ENCODE results near the gene ZNF772. TPM values are rescaled to one million over a fixed set of nuclear protein-coding genes. Genes with fewer than 3 reads are reported as not detected.

Gene ZNF772
- total and polyA plus RNA-seq, 2 donors (not counting 1 experiment from before 2014, with no cell fraction given): 7.5 to 29.7 TPM

DNA sequence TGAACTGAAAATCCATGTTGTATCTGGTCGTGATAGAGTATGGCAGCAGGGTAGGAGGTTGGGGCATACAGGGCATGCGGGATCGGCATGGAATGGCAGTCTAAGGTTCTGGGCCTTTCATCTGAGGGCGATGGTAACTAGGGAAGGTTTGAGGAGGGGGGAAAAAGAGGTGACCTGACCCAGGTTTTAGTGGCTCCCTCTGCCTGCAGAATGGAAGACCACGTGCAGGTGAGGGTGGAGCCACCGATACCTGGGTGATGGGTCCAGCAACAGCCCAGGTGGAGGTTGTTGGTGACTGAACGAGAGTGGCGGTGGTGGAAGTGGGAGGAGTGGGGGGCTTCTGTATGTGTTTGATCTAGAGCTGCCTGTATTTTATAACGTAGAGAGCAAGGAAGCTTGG lies 38.4 kb downstream of the ZNF772 start:
- Histone ChIP-seq H2AFZ (ENCODE audit: low read length) (no peak overlapping the region), H3K27me3 (ENCODE audit: control insufficient read depth, insufficient read depth, low read length) (no peaks in the 10 kb centered on the region), H3K9me3 (ENCODE audit: control insufficient read depth, insufficient read depth, low read depth, low read length) (no peaks in the 10 kb centered on the region), H3K4me3 (replicated peaks in 1 of 4; ENCODE audit: control extremely low read depth in 1 of 4, insufficient read depth in 1 of 4, low read depth in 3 of 4, low read length in 4 of 4) (no peak overlapping the region), H3K36me3 (ENCODE audit: control insufficient read depth, insufficient read depth, low read length) (no peaks in the 10 kb centered on the region), H3K27ac (ENCODE audit: insufficient read depth, low read length) (no peak overlapping the region), H3K4me1 (ENCODE audit: control insufficient read depth, extremely low read depth, insufficient read depth, low read length) (peaks cover 5% of the 10 kb centered on the region), H3K79me2 (ENCODE audit: control insufficient read depth, insufficient read depth, low read length) (peaks cover 33% of the 10 kb centered on the region), H4K20me1 (ENCODE audit: control insufficient read depth, extremely low read depth, insufficient read depth, low read length) (no peaks in the 10 kb centered on the region), H3K9ac (ENCODE audit: insufficient read depth, low read length) (no peak overlapping the region), H3K4me2 (ENCODE audit: extremely low read depth, insufficient read depth, low read length) (no peak overlapping the region)
- TF ChIP-seq, protein P1, sequence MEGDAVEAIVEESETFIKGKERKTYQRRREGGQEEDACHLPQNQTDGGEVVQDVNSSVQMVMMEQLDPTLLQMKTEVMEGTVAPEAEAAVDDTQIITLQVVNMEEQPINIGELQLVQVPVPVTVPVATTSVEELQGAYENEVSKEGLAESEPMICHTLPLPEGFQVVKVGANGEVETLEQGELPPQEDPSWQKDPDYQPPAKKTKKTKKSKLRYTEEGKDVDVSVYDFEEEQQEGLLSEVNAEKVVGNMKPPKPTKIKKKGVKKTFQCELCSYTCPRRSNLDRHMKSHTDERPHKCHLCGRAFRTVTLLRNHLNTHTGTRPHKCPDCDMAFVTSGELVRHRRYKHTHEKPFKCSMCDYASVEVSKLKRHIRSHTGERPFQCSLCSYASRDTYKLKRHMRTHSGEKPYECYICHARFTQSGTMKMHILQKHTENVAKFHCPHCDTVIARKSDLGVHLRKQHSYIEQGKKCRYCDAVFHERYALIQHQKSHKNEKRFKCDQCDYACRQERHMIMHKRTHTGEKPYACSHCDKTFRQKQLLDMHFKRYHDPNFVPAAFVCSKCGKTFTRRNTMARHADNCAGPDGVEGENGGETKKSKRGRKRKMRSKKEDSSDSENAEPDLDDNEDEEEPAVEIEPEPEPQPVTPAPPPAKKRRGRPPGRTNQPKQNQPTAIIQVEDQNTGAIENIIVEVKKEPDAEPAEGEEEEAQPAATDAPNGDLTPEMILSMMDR (conservative IDR thresholded peaks at IDR 0.05 in 1 of 2, IDR thresholded peaks at IDR 0.05 in 1 of 2; ENCODE audit: low read depth in 1 of 2, low read length in 2 of 2): no peak
- TF ChIP-seq EZH2 (IDR thresholded peaks at IDR 0.05; ENCODE audit: low read length, missing control alignments): no peak
- DNase-seq (ENCODE audit: low read depth in 2 of 2): no peak

DNA sequence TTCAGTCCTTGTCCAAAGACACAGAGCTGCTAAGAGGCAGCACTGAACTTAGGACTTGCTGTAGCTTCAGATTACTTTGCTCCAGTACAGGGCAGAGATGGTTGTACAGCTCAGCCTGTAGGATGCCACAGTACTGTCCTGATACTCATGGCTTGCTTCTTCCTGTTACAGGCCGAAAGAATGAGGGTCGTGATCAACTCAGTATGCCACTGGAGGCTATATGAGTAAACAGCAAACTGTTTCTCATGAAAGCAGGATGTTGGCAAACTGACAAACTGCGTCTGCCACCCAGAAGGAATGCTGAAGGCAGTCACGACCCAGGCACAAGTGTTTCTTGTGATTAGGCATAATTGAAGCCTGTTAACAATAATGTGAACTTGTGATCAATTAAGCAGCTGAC lies 39.4 kb downstream of the ZNF772 start:
- Histone ChIP-seq H3K4me2 (ENCODE audit: extremely low read depth, insufficient read depth, low read length) (no peak overlapping the region), H3K27me3 (ENCODE audit: control insufficient read depth, insufficient read depth, low read length) (no peaks in the 10 kb centered on the region), H4K20me1 (ENCODE audit: control insufficient read depth, extremely low read depth, insufficient read depth, low read length) (no peaks in the 10 kb centered on the region), H3K9me3 (ENCODE audit: control insufficient read depth, insufficient read depth, low read depth, low read length) (no peaks in the 10 kb centered on the region), H3K9ac (ENCODE audit: insufficient read depth, low read length) (no peak overlapping the region), H3K36me3 (ENCODE audit: control insufficient read depth, insufficient read depth, low read length) (no peaks in the 10 kb centered on the region), H3K4me1 (ENCODE audit: control insufficient read depth, extremely low read depth, insufficient read depth, low read length) (peaks cover 5% of the 10 kb centered on the region), H2AFZ (ENCODE audit: low read length) (no peak overlapping the region), H3K4me3 (replicated peaks in 1 of 4; ENCODE audit: control extremely low read depth in 1 of 4, insufficient read depth in 1 of 4, low read depth in 3 of 4, low read length in 4 of 4) (no peak overlapping the region), H3K27ac (ENCODE audit: insufficient read depth, low read length) (no peak overlapping the region), H3K79me2 (ENCODE audit: control insufficient read depth, insufficient read depth, low read length) (peaks cover 33% of the 10 kb centered on the region)
- no peak for DNase-seq (ENCODE audit: low read depth in 2 of 2)
- TF ChIP-seq EZH2 (IDR thresholded peaks at IDR 0.05; ENCODE audit: low read length, missing control alignments): no peak
- TF ChIP-seq, protein P1 (conservative IDR thresholded peaks at IDR 0.05 in 1 of 2, IDR thresholded peaks at IDR 0.05 in 1 of 2; ENCODE audit: low read depth in 1 of 2, low read length in 2 of 2): no peak

DNA sequence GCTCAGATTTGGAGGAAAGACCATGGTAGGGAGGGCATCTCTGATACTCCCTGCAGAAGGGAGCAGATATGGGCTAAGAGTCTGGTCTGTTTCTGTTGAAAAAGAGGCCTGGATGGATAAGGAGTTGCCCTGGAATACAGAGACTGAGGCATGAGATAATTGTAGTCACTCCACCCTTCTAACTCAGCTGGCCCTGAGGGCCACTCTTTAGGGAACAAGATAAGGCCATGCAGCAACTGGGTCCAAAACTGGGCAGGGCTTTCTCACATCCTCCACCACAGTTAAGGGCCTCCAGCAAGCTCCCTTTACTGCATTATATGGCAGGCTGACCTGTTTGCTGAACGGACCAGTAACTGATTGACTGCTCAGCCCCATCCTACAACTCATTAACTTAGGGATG lies 40.9 kb downstream of the ZNF772 start:
- H3K9ac ChIP-seq (ENCODE audit: insufficient read depth, low read length): no peak overlapping the region
- no peak overlapping the region for H2AFZ ChIP-seq (ENCODE audit: low read length)
- no peak for DNase-seq (ENCODE audit: low read depth in 2 of 2)
- H3K79me2 ChIP-seq (ENCODE audit: control insufficient read depth, insufficient read depth, low read length): peaks cover 31% of the 10 kb centered on the region
- no peaks in the 10 kb centered on the region for H3K27me3 ChIP-seq (ENCODE audit: control insufficient read depth, insufficient read depth, low read length)
- peak overlapping the region; percentile 68 to 88 (median 78) for H3K4me3 ChIP-seq (replicated peaks in 1 of 4; ENCODE audit: control extremely low read depth in 1 of 4, insufficient read depth in 1 of 4, low read depth in 3 of 4, low read length in 4 of 4)
- no peak overlapping the region for H3K27ac ChIP-seq (ENCODE audit: insufficient read depth, low read length)
- no peaks in the 10 kb centered on the region for H3K36me3 ChIP-seq (ENCODE audit: control insufficient read depth, insufficient read depth, low read length)
- no peaks in the 10 kb centered on the region for H4K20me1 ChIP-seq (ENCODE audit: control insufficient read depth, extremely low read depth, insufficient read depth, low read length)
- TF ChIP-seq, protein P1 (conservative IDR thresholded peaks at IDR 0.05 in 1 of 2, IDR thresholded peaks at IDR 0.05 in 1 of 2; ENCODE audit: low read depth in 1 of 2, low read length in 2 of 2): no peak
- no peak for TF ChIP-seq EZH2 (IDR thresholded peaks at IDR 0.05; ENCODE audit: low read length, missing control alignments)
- peaks cover 5% of the 10 kb centered on the region for H3K4me1 ChIP-seq (ENCODE audit: control insufficient read depth, extremely low read depth, insufficient read depth, low read length)
- no peaks in the 10 kb centered on the region for H3K9me3 ChIP-seq (ENCODE audit: control insufficient read depth, insufficient read depth, low read depth, low read length)
- H3K4me2 ChIP-seq (ENCODE audit: extremely low read depth, insufficient read depth, low read length): peak overlapping the region; percentile 73

Measured in fibroblast of lung (primary cell).